HEK293T (cell line): Measurements from ENCODE around the gene MTERF2.

Experiments used
- ARNT ChIP-seq: fragments of 450-650 bp; IDR thresholded peaks from 2 replicates; pipeline ENCODE4 v1.6.1; 2017; ENCODE audit warnings: mild to moderate bottlenecking
- BHLHE40 ChIP-seq: fragments of 450-650 bp; IDR thresholded peaks from 2 replicates; pipeline ENCODE4 v1.6.1; 2016; ENCODE audit warnings: mild to moderate bottlenecking, moderate library complexity, borderline replicate concordance
- FOXA1 ChIP-seq: fragments of 450-650 bp; IDR thresholded peaks from 2 replicates; pipeline ENCODE4 v1.6.1; 2016; ENCODE audit warnings: mild to moderate bottlenecking
- FOXM1 ChIP-seq: fragments of 450-650 bp; IDR thresholded peaks from 2 replicates; pipeline ENCODE4 v1.6.1; 2017; ENCODE audit warnings: mild to moderate bottlenecking, borderline replicate concordance
- HDGF ChIP-seq: fragments of 450-650 bp; IDR thresholded peaks from 2 replicates; pipeline ENCODE4 v1.6.1; 2017; ENCODE audit warnings: antibody characterized with exemption, borderline replicate concordance
- NFRKB ChIP-seq: fragments of 450-650 bp; IDR thresholded peaks from 2 replicates; pipeline ENCODE4 v1.6.1; 2016; ENCODE audit warnings: mild to moderate bottlenecking, moderate library complexity
- TARDBP ChIP-seq: fragments of 450-650 bp; IDR thresholded peaks from 2 replicates; pipeline ENCODE4 v1.6.1; 2016
- ZNF384 ChIP-seq: fragments of 450-650 bp; IDR thresholded peaks from 2 replicates; pipeline ENCODE4 v1.6.1; 2016
- TF ChIP-seq, protein P1 (sequence below): fragments of 450-650 bp; IDR thresholded peaks from 2 replicates; pipeline ENCODE4 v1.6.1; 2016

DNA sequence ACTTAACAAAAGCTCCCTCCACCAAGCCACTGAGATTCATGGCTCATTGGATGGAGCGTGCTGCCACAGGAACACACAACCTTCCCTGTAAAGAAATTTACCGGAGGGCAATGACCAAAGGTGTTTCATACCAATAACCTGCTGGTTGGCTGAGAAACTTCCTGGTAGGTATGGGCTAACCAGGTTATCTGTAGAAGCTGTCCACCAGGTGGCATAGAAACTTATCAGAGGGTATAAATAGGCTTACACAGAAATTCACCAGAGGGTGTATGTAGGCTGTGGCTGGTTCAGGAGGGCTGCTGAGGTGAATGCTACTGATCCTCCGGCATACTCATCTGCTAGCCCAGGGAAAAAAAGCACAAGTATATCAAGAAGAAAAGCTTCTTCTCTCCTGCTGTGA, 27.1 kb upstream of the MTERF2 start:
- TF ChIP-seq ZNF384 (no peak), NFRKB (no peak), HDGF (no peak), TARDBP (no peak), FOXA1 (no peak), FOXM1 (no peak), BHLHE40 (no peak), ARNT (no peak)
- TF ChIP-seq, protein P1, sequence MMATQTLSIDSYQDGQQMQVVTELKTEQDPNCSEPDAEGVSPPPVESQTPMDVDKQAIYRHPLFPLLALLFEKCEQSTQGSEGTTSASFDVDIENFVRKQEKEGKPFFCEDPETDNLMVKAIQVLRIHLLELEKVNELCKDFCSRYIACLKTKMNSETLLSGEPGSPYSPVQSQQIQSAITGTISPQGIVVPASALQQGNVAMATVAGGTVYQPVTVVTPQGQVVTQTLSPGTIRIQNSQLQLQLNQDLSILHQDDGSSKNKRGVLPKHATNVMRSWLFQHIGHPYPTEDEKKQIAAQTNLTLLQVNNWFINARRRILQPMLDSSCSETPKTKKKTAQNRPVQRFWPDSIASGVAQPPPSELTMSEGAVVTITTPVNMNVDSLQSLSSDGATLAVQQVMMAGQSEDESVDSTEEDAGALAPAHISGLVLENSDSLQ: no peak
